ENCODE results near the gene LTBP2. TPM values are rescaled to one million over a fixed set of nuclear protein-coding genes. Genes with fewer than 3 reads are reported as not detected.

Gene LTBP2
- total RNA-seq, 1 donor from 2014 or later, result 26.5 TPM

DNA sequence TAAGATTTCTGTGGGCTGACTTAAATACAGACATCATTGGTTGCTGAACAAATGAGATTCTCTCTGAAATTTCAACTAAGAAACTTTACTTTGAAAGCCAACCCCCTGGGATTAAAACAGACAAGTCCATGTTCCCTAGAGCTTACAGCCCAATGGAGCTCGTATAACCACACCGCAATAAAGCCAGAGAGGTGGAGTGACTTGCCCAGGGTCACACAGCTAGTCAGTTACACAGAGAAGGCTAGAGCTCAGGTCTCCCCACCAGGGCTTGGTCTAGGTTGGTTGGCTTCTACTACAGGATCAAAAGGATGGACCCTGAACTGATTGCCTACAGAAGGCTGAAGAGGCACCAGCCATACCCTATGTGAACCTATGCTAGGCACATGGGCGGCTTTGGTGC, 8.9 kb upstream of the LTBP2 start:
- Histone ChIP-seq H3K4me3 (no peak overlapping the region), H3K27ac (replicated peaks) (peak overlapping the region; percentile 76), H3K4me1 (peaks cover 54% of the 10 kb centered on the region), H3K27me3 (ENCODE audit: low read depth) (peaks cover 10% of the 10 kb centered on the region), H3K9me3 (replicated peaks) (no peaks in the 10 kb centered on the region), H3K36me3 (no peaks in the 10 kb centered on the region)
- intact Hi-C loops (cut with micrococcal nuclease), result no loop called here
- no peak for DNase-seq
- TF ChIP-seq, protein P1, sequence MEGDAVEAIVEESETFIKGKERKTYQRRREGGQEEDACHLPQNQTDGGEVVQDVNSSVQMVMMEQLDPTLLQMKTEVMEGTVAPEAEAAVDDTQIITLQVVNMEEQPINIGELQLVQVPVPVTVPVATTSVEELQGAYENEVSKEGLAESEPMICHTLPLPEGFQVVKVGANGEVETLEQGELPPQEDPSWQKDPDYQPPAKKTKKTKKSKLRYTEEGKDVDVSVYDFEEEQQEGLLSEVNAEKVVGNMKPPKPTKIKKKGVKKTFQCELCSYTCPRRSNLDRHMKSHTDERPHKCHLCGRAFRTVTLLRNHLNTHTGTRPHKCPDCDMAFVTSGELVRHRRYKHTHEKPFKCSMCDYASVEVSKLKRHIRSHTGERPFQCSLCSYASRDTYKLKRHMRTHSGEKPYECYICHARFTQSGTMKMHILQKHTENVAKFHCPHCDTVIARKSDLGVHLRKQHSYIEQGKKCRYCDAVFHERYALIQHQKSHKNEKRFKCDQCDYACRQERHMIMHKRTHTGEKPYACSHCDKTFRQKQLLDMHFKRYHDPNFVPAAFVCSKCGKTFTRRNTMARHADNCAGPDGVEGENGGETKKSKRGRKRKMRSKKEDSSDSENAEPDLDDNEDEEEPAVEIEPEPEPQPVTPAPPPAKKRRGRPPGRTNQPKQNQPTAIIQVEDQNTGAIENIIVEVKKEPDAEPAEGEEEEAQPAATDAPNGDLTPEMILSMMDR (IDR thresholded peaks at IDR 0.05; ENCODE audit: borderline replicate concordance), result no peak

GRCh38 chr14:74620497-74620921, 8.5 kb upstream of the LTBP2 start:
- Histone ChIP-seq H3K27me3 (ENCODE audit: low read depth) (peaks cover 14% of the 10 kb centered on the region), H3K27ac (replicated peaks) (peak overlapping the region; percentile 76), H3K36me3 (no peaks in the 10 kb centered on the region), H3K4me1 (peaks cover 54% of the 10 kb centered on the region), H3K9me3 (replicated peaks) (no peaks in the 10 kb centered on the region), H3K4me3 (no peak overlapping the region)
- intact Hi-C loops (cut with micrococcal nuclease), result no loop called here
- TF ChIP-seq, protein P1 (IDR thresholded peaks at IDR 0.05; ENCODE audit: borderline replicate concordance), result no peak
- no peak for DNase-seq

DNA sequence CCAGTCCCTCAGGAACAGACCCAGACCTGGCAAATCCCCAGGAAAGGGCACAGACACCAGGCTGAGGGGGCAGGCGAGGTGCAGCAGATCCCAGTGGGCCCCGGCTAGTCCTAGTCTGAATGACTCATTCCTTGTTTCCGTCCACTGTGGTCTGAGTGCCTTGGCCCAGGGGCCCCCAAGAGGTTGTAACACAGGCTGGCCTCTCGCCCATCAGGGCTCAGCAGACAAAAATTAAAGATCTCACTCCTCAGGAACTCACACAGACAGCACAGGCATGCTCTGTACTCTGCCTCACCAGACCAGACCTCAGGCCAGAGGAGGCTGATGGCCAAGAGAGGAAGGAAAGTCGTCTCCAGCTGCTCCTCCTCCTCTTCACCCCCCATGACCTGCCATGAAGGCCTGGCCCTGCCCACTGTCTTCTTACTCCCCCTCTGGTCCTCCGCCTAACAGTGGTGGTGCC, 7.7 kb upstream of the LTBP2 start:
- peak; percentile 83 for DNase-seq
- Histone ChIP-seq H3K4me3 (no peak overlapping the region), H3K4me1 (peaks cover 54% of the 10 kb centered on the region), H3K36me3 (no peaks in the 10 kb centered on the region), H3K27ac (replicated peaks) (peak overlapping the region; percentile 76), H3K27me3 (ENCODE audit: low read depth) (peaks cover 14% of the 10 kb centered on the region), H3K9me3 (replicated peaks) (no peaks in the 10 kb centered on the region)
- TF ChIP-seq, protein P1 (IDR thresholded peaks at IDR 0.05; ENCODE audit: borderline replicate concordance), result no peak
- intact Hi-C loops (cut with micrococcal nuclease), result no loop called here

- DNase-seq, result no peak
- intact Hi-C loops (cut with micrococcal nuclease), result no loop called here
Measured at GRCh38 chr14:74618078-74618952, 6.3 kb upstream of the LTBP2 start.

DNA sequence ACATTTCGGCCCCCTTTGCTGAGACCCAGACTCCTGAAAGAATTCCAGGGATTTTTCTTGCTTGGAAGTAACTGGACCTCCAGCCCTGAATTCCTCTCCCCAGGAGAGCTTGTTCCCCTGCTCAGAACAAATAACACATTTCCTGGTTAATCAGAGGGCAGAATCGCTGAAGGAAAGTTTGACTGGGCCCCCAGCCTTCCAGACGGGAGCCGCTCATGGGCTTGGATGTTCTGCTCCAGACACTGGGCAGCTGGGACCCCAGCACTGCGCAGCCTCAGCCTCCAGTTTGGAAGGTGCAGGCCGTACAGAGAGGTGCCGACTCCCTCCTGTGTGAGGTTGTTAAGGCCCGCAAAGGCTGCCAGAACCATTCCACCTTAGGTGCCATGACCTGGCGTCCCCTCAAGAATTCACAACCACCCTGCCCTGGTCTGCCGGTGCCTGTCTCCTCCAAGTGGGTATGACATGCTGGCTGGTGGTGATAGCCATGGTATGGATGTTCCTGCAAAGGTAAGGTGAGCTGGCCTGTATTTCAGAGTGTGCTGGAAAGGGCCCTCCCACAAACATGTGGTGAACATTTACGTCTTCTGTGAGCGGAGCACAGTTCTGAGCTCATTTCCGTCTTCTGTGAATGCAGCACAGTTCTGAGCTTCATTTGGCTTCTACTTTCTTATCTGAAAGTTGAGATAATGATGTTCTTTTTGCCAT, 5.1 kb upstream of the LTBP2 start:
- H3K4me1 ChIP-seq, result peaks cover 63% of the 10 kb centered on the region
- H3K4me3 ChIP-seq, result no peak overlapping the region
- intact Hi-C loops (cut with micrococcal nuclease), result no loop called here
- TF ChIP-seq, protein P1 (IDR thresholded peaks at IDR 0.05; ENCODE audit: borderline replicate concordance), result no peak
- H3K9me3 ChIP-seq (replicated peaks), result no peaks in the 10 kb centered on the region
- H3K27ac ChIP-seq (replicated peaks), result peak overlapping the region; percentile 19
- no peak for DNase-seq
- H3K27me3 ChIP-seq (ENCODE audit: low read depth), result peaks cover 26% of the 10 kb centered on the region
- no peaks in the 10 kb centered on the region for H3K36me3 ChIP-seq

More at GRCh38 chr14:74618078-74618952, 6.3 kb upstream of the LTBP2 start:
- Histone ChIP-seq H3K4me1 (peaks cover 54% of the 10 kb centered on the region), H3K4me3 (no peak overlapping the region), H3K27ac (replicated peaks) (peak overlapping the region; percentile 76), H3K9me3 (replicated peaks) (no peaks in the 10 kb centered on the region), H3K27me3 (ENCODE audit: low read depth) (peaks cover 18% of the 10 kb centered on the region), H3K36me3 (no peaks in the 10 kb centered on the region)
- TF ChIP-seq, protein P1 (IDR thresholded peaks at IDR 0.05; ENCODE audit: borderline replicate concordance), result no peak

All from left ventricle myocardium inferior (tissue), 1 donor.